Effector CD8-positive, alpha-beta T cell (primary cell): ENCODE measurements around the gene CEP55.
A peak's percentile ranks its signal among the peaks of the same experiment; 100 is the strongest.
"Not testable (repeated sequence)": the region's sequence is repeated elsewhere in the genome, so short reads cannot be mapped to it uniquely, and the experiment has no call there.

Experiments used
- DNase-seq: peaks from one replicate; lab custom pipeline; 2025; lab: John Stamatoyannopoulos, UW
- total RNA-seq, 4 experiments: gene quantifications; one replicate each; lab custom pipeline; 2026; lab: John Stamatoyannopoulos, UW

CEP55 gene
- total RNA-seq: 0.61 to 2.3 (median 1.2) reads per million in 4 experiments

- DNase-seq: peak; percentile 89
These were observed at the start of gene CEP55 for GRCh38 chr10:93496322-93497041. Gene CEP55, plus strand, starts transcription at chr10:93496612. Its CDS starts 3,440 bp downstream, at chr10:93500052.

- DNase-seq: no peak
These were observed 49.4 kb upstream of the CEP55 start for GRCh38 chr10:93447019-93447418.

GRCh38 chr10:93447970-93448369 is 48.4 kb upstream of the CEP55 start:
- no peak for DNase-seq

- DNase-seq: no peak
These were observed 45.0 kb upstream of the CEP55 start for GRCh38 chr10:93451244-93451947.

GRCh38 chr10:93452143-93452542 is 44.3 kb upstream of the CEP55 start:
- DNase-seq: no peak

GRCh38 chr10:93454146-93454545 is 42.3 kb upstream of the CEP55 start:
- DNase-seq: no peak

GRCh38 chr10:93454736-93455135 is 41.7 kb upstream of the CEP55 start:
- DNase-seq: no peak

GRCh38 chr10:93456480-93456879 is 39.9 kb upstream of the CEP55 start:
- no peak for DNase-seq

GRCh38 chr10:93457511-93457910 is 38.9 kb upstream of the CEP55 start:
- DNase-seq: no peak

GRCh38 chr10:93458821-93459257 is 37.6 kb upstream of the CEP55 start:
- DNase-seq: no peak

GRCh38 chr10:93459466-93459865 is 36.9 kb upstream of the CEP55 start:
- DNase-seq: no peak

GRCh38 chr10:93461109-93461806 is 35.2 kb upstream of the CEP55 start:
- DNase-seq: no peak

- DNase-seq: no peak
These were observed 34.6 kb upstream of the CEP55 start for GRCh38 chr10:93461807-93462178.

GRCh38 chr10:93462371-93462770 is 34.0 kb upstream of the CEP55 start:
- no peak for DNase-seq

GRCh38 chr10:93462881-93463280 is 33.5 kb upstream of the CEP55 start:
- no peak for DNase-seq

- DNase-seq: no peak
These were observed 32.5 kb upstream of the CEP55 start for GRCh38 chr10:93463723-93464476.

GRCh38 chr10:93464776-93465388 is 31.5 kb upstream of the CEP55 start:
- DNase-seq: no peak

- DNase-seq: no peak
These were observed 30.4 kb upstream of the CEP55 start for GRCh38 chr10:93465806-93466675.

GRCh38 chr10:93467635-93468034 is 28.8 kb upstream of the CEP55 start:
- not testable (repeated sequence) for DNase-seq

- DNase-seq: no peak
These were observed 27.8 kb upstream of the CEP55 start for GRCh38 chr10:93468461-93469213.
